Neural crest cell (in vitro differentiated cells): ENCODE results near the gene TMPO. TPM values are rescaled to one million over a fixed set of nuclear protein-coding genes. Genes with fewer than 3 reads are reported as not detected.
"Not testable (repeated sequence)": the region's sequence is repeated elsewhere in the genome, so short reads cannot be mapped to it uniquely, and the experiment has no call there.

Experiments
- DNase-seq: peaks from one replicate; pipeline ENCODE4 v3.0.0; 2021; ENCODE audit warnings: low read depth, mixed read lengths, low spot score
- H3K27ac Mint-ChIP-seq: one replicate; pipeline ENCODE4 v1.8.0; 2021; ENCODE audit warnings: mild to moderate bottlenecking, mixed read lengths; ENCODE audit not compliant: unreplicated experiment
- H3K27me3 Mint-ChIP-seq: 2 replicates; pipeline ENCODE4 v1.8.0; 2021; ENCODE audit warnings: low read depth, mild to moderate bottlenecking, mixed read lengths
- H3K36me3 Mint-ChIP-seq: 2 replicates; pipeline ENCODE4 v1.8.0; 2021; ENCODE audit warnings: low read depth, mild to moderate bottlenecking, mixed read lengths
- H3K4me1 Mint-ChIP-seq: 2 replicates; pipeline ENCODE4 v1.8.0; 2021; ENCODE audit warnings: mixed read lengths
- H3K4me3 Mint-ChIP-seq: one replicate; pipeline ENCODE4 v1.8.0; 2021; ENCODE audit warnings: mild to moderate bottlenecking, mixed read lengths
- H3K9me3 Mint-ChIP-seq: 2 replicates; pipeline ENCODE4 v1.8.0; 2021; ENCODE audit warnings: mixed read lengths
- total RNA-seq: library from RNA; stranded (reverse); gene quantifications from 2 replicates; pipeline ENCODE4 v1.2.1, GENCODE V29; 2021
- TF ChIP-seq, protein P1 (sequence below): fragments of 200-600 bp; sonication (generic); conservative IDR thresholded peaks from 2 replicates; pipeline ENCODE4 v1.5.0; 2021; ENCODE audit warnings: antibody characterized with exemption, mild to moderate bottlenecking

TMPO gene
- total RNA-seq, 1 donor from 2014 or later: 305 TPM

DNA sequence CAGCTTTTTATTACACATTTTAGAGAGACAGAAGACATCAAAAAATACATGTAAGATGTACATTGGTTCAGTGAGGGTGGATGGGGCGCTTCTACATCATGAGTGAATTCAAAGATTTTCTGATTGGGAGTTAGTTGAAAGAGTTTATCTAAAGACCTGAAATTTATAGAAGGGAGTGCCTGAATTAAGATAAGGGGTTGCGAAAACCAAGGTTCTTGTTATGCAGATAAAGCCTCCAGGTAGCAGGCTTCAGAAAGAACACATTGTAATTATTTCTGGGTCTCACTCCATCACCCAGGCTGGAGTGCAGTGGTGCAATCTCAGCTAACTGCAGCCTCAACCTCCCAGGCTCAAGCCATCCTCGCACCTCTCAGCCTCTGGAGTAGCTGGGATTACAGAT is 26.2 kb upstream of the TMPO start:
- peaks cover 27% of the 10 kb centered on the region for H3K4me1 Mint-ChIP-seq
- peak overlapping the region; percentile 12 for H3K27ac Mint-ChIP-seq
- TF ChIP-seq, protein P1, sequence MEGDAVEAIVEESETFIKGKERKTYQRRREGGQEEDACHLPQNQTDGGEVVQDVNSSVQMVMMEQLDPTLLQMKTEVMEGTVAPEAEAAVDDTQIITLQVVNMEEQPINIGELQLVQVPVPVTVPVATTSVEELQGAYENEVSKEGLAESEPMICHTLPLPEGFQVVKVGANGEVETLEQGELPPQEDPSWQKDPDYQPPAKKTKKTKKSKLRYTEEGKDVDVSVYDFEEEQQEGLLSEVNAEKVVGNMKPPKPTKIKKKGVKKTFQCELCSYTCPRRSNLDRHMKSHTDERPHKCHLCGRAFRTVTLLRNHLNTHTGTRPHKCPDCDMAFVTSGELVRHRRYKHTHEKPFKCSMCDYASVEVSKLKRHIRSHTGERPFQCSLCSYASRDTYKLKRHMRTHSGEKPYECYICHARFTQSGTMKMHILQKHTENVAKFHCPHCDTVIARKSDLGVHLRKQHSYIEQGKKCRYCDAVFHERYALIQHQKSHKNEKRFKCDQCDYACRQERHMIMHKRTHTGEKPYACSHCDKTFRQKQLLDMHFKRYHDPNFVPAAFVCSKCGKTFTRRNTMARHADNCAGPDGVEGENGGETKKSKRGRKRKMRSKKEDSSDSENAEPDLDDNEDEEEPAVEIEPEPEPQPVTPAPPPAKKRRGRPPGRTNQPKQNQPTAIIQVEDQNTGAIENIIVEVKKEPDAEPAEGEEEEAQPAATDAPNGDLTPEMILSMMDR: no peak

GRCh38 chr12:98490501-98491453 is 24.6 kb upstream of the TMPO start:
- no peaks in the 10 kb centered on the region for H3K9me3 Mint-ChIP-seq
- no peaks in the 10 kb centered on the region for H3K27me3 Mint-ChIP-seq
- TF ChIP-seq, protein P1: peak; percentile 90
- H3K4me3 Mint-ChIP-seq: peak overlapping the region; percentile 70
- DNase-seq: peak; percentile 95
- H3K27ac Mint-ChIP-seq: peak overlapping the region; percentile 100
- peaks cover 27% of the 10 kb centered on the region for H3K4me1 Mint-ChIP-seq
- no peaks in the 10 kb centered on the region for H3K36me3 Mint-ChIP-seq

More for the DNA sequence above, 26.2 kb upstream of the TMPO start:
- DNase-seq: no peak
- Mint-ChIP-seq H3K27me3 (no peaks in the 10 kb centered on the region), H3K9me3 (no peaks in the 10 kb centered on the region), H3K36me3 (no peaks in the 10 kb centered on the region), H3K4me3 (no peak overlapping the region)

DNA sequence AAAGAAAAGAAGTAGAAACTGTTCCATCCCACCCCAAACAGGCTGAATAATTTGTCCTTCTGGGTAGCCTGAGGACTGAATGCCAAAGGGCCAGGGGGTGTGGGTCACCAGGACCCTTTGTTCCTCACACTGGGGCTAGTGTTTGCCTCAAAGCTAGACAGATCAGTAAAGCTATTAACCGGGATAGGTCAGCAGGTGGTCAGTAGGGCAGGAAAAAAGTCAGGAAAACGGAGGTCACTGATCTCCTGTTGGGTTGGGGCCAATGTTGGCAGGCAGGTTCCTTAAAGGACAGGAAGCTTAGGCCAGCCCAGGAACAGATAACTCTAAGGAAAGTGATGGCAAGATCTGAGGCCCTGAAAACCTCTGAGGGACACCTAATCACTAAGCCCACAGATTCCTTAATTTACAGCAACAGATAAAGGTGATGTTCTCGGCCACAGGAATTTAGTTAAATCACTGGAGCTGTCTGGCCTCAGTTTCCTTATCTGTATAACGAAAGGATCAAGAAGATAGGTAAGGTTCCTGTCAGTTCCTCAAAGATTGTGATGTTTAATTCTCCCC is 22.7 kb upstream of the TMPO start:
- TF ChIP-seq, protein P1: no peak
- Mint-ChIP-seq H3K36me3 (no peaks in the 10 kb centered on the region), H3K27ac (peak overlapping the region; percentile 81), H3K27me3 (no peaks in the 10 kb centered on the region), H3K4me3 (peak overlapping the region; percentile 10), H3K9me3 (no peaks in the 10 kb centered on the region), H3K4me1 (peaks cover 24% of the 10 kb centered on the region)
- no peak for DNase-seq

DNA sequence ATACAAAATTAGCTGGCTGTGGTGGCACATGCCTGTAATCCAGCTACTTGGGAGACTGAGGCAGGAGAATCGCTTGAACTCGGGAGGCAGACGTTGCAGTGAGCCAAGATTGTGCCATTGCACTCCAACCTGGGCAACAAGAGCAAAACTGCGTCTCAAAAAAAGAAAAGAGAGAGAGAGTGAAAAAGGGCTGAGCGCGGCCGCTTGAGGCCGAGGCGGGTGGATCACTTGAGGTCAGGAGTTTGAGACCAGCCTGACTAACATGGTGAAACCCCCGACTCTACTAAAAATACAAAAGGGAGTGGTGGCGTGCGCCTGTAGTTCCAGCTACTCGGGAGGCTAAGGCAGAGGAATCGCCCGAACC is 14.1 kb upstream of the TMPO start:
- H3K9me3 Mint-ChIP-seq: peaks cover 12% of the 10 kb centered on the region
- not testable (repeated sequence) for DNase-seq, H3K27ac Mint-ChIP-seq
- peaks cover 14% of the 10 kb centered on the region for H3K4me1 Mint-ChIP-seq
- peaks cover 22% of the 10 kb centered on the region for H3K27me3 Mint-ChIP-seq
- H3K4me3 Mint-ChIP-seq: peak overlapping the region; percentile 83
- peaks cover 12% of the 10 kb centered on the region for H3K36me3 Mint-ChIP-seq

DNA sequence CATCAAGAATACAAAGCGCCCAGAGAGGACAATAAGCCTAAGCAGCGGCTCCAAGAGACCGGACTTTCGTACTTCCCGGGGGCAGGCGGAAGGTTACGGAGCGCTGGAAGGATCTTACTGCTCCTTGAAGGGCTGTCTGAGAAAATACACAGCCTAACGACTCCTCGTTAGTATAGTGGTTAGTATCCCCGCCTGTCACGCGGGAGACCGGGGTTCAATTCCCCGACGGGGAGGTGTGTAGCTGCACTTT is 12.1 kb upstream of the TMPO start:
- Mint-ChIP-seq H3K27ac (peak overlapping the region; percentile 100), H3K36me3 (peaks cover 12% of the 10 kb centered on the region)

More for the DNA sequence above, 12.1 kb upstream of the TMPO start:
- peak; percentile 97 for DNase-seq
- TF ChIP-seq, protein P1: no peak
- Mint-ChIP-seq H3K27me3 (peaks cover 25% of the 10 kb centered on the region), H3K4me3 (peak overlapping the region; percentile 94), H3K4me1 (peaks cover 14% of the 10 kb centered on the region), H3K9me3 (peaks cover 12% of the 10 kb centered on the region)
